Panc1 (cell line): Measurements from ENCODE around the gene TLR4. TPM values are rescaled to one million over a fixed set of nuclear protein-coding genes. Genes with fewer than 3 reads are reported as not detected.

Source experiments
- ATAC-seq: fragments of 200-7000 bp; cut with Tn5 transposase; 2 replicates; pipeline ENCODE4 v1.9.1; 2020; ENCODE audit warnings: mild to moderate bottlenecking, moderate library complexity
- BruUV-seq: library from RNA; stranded (reverse); fragments of 400-500 nt; replicated peaks from 2 replicates; lab custom pipeline; 2021; lab: Mats Ljungman, UMichigan
- CTCF ChIA-PET: fragments of 300-600 bp; sonication (Branson Sonifier 250); formaldehyde crosslinking; loops from one replicate; lab custom pipeline; 2022; ENCODE audit warnings: antibody characterized with exemption; lab: Charles Lee
- POLR2A ChIA-PET: fragments of 300-600 bp; sonication (Branson Sonifier 250); formaldehyde crosslinking; loops from one replicate; lab custom pipeline; 2022; ENCODE audit warnings: antibody characterized with exemption; lab: Charles Lee
- DNase-seq: peaks from one replicate; pipeline ENCODE4 v3.0.0-alpha.2; 2010; ENCODE audit warnings: low read depth, low spot score
- H3K27ac ChIP-seq: 2 replicates; pipeline ENCODE4 v1.5.1; 2011; ENCODE audit warnings: mild to moderate bottlenecking, low read length, inconsistent platforms
- H3K27me3 ChIP-seq: fragments of 200-500 bp; sonication (Bioruptor generic); 2 replicates; pipeline ENCODE4 v1.6.0; 2014; ENCODE audit warnings: low read length, inconsistent platforms; ENCODE audit not compliant: control insufficient read depth, insufficient read depth
- H3K36me3 ChIP-seq: fragments of 200-500 bp; sonication (Bioruptor generic); 2 replicates; pipeline ENCODE4 v1.5.1; 2014; ENCODE audit warnings: inconsistent platforms, mild to moderate bottlenecking, low read length, moderate library complexity; ENCODE audit not compliant: control insufficient read depth, insufficient read depth
- H3K4me1 ChIP-seq: 2 replicates; pipeline ENCODE4 v1.5.1; 2011; ENCODE audit warnings: inconsistent platforms, mild to moderate bottlenecking, low read length, moderate library complexity; ENCODE audit not compliant: control insufficient read depth, insufficient read depth
- H3K4me3 ChIP-seq, 2 experiments: 2 replicates each; pipeline ENCODE4 v1.5.1; 2011 to 2012; ENCODE audit warnings: low read depth in 2 of 2, low read length in 2 of 2, mild to moderate bottlenecking in 2 of 2, inconsistent platforms in 1 of 2, moderate library complexity in 1 of 2
- H3K9me3 ChIP-seq: fragments of 200-500 bp; sonication (Bioruptor generic); 2 replicates; pipeline ENCODE4 v1.5.1; 2014; ENCODE audit warnings: low read depth, mild to moderate bottlenecking, inconsistent platforms, low read length, moderate library complexity; ENCODE audit not compliant: control insufficient read depth, insufficient read depth
- CTCF ChIP-seq: fragments of 450-650 bp; IDR thresholded peaks from 2 replicates; pipeline ENCODE4 v1.5.1; 2017; ENCODE audit warnings: mild to moderate bottlenecking
- POLR2AphosphoS5 ChIP-seq: IDR thresholded peaks from 2 replicates; pipeline ENCODE4 v1.6.1; 2012; ENCODE audit warnings: mild to moderate bottlenecking, low read depth, low read length, moderate library complexity
- SIN3A ChIP-seq: IDR thresholded peaks from 2 replicates; pipeline ENCODE4 v1.6.1; 2012; ENCODE audit warnings: low read depth, mild to moderate bottlenecking, low read length, moderate library complexity, borderline replicate concordance; ENCODE audit not compliant: insufficient read depth
- TCF7L2 ChIP-seq: IDR thresholded peaks from 2 replicates; pipeline ENCODE4 v1.6.1; 2011; ENCODE audit warnings: mild to moderate bottlenecking, low read depth, low read length, inconsistent platforms
- in situ Hi-C: cut with HindIII; loops from 2 replicates; pipeline ENCODE4 v1.10.0; 2016; ENCODE audit warnings: low sequenced_read_pairs, low pct_unique_long_range_greater_than_20kb
- intact Hi-C: fragments of 100-400 bp; cut with micrococcal nuclease; formaldehyde crosslinking; loops from one replicate; pipeline ENCODE4 v1.10.0; 2022; ENCODE audit not compliant: unreplicated experiment
- total RNA-seq: library from RNA; stranded (reverse); gene quantifications from one replicate; pipeline ENCODE4 v1.2.1, GENCODE V29; 2021; ENCODE audit not compliant: unreplicated experiment
- TF ChIP-seq, protein P1 (sequence below), 2 experiments: IDR thresholded peaks; 2 replicates each; pipeline ENCODE4 v1.6.1; 2011 to 2012; ENCODE audit warnings: low read depth in 2 of 2, control low read depth in 1 of 2, low read length in 1 of 2, mild to moderate bottlenecking in 1 of 2, moderate library complexity in 1 of 2; ENCODE audit not compliant: insufficient read depth in 1 of 2

The TLR4 gene
- total RNA-seq, 1 experiment from 2014 or later, result 0.33 TPM

DNA sequence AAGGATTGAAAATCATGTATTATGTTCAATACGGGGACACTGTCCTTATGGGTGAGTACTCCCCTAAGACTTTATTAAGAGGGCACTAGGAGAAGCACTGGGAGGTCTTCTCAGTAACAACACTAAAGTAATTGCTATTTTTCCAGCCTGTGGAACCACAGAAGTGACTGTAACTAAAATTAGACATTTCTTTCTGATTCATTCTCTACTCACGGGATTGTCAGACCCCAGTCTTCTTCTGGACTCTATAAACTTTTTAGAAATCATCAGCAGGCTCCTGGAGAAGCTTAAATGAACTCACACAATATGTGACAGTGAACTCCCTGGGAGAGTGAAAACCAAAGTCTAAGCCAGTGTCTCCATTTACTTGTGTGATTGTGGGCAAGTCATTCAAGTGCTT, 14.5 kb downstream of the TLR4 start:
- DNase-seq (no peak), ATAC-seq (no peak)
- Histone ChIP-seq H3K4me3 (no peak overlapping the region), H3K4me1 (no peaks in the 10 kb centered on the region), H3K27me3 (no peaks in the 10 kb centered on the region), H3K9me3 (no peaks in the 10 kb centered on the region), H3K27ac (no peak overlapping the region), H3K36me3 (no peaks in the 10 kb centered on the region)
- TF ChIP-seq SIN3A (no peak), TCF7L2 (no peak)
- POLR2A ChIA-PET, result no interaction called here
- in situ Hi-C loops (no loop called here), intact Hi-C loops (loop anchor here (10.0 kb wide), 1 partner anchor 46 kb away; no protein-coding TSS in a partner anchor)
- no TSS peak for BruUV-seq
- CTCF ChIA-PET, result no interaction called here

DNA sequence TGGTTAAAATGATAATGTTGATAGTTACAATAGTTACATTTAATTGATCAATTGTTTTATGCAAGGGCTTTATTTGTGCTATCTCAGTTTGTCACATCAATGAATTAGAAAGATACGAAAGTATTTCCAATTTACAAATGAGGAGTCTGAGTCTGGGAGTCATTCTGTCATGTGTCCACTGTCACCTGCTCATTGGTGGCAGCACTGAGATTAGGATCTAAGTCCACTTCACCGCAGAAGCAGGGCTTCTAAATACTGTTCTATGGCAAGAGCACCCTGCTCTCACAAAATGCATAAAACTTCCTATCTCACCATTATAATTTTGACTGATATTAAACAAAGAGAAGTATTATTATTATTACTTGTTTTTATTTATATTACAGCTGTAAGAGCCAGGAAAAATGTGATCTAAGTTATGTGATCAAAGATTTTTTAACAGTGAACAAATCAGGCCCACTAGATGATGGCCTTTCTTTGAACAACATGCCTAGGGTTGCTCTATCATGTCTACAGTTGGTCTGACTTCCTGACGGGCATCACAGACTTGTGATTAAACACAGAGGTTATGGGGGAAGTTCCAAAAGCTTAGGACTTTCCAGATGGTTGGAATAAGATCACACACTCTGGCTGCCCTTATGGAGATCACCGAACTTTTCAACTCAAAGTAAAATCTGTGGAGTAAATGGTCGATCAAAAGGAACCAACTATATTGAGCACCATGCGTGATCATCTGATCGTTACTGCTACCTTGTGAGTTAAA, 15.1 kb downstream of the TLR4 start:
- TF ChIP-seq CTCF (no peak), TCF7L2 (no peak), SIN3A (no peak), POLR2AphosphoS5 (no peak)
- TF ChIP-seq, protein P1, sequence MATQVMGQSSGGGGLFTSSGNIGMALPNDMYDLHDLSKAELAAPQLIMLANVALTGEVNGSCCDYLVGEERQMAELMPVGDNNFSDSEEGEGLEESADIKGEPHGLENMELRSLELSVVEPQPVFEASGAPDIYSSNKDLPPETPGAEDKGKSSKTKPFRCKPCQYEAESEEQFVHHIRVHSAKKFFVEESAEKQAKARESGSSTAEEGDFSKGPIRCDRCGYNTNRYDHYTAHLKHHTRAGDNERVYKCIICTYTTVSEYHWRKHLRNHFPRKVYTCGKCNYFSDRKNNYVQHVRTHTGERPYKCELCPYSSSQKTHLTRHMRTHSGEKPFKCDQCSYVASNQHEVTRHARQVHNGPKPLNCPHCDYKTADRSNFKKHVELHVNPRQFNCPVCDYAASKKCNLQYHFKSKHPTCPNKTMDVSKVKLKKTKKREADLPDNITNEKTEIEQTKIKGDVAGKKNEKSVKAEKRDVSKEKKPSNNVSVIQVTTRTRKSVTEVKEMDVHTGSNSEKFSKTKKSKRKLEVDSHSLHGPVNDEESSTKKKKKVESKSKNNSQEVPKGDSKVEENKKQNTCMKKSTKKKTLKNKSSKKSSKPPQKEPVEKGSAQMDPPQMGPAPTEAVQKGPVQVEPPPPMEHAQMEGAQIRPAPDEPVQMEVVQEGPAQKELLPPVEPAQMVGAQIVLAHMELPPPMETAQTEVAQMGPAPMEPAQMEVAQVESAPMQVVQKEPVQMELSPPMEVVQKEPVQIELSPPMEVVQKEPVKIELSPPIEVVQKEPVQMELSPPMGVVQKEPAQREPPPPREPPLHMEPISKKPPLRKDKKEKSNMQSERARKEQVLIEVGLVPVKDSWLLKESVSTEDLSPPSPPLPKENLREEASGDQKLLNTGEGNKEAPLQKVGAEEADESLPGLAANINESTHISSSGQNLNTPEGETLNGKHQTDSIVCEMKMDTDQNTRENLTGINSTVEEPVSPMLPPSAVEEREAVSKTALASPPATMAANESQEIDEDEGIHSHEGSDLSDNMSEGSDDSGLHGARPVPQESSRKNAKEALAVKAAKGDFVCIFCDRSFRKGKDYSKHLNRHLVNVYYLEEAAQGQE (IDR thresholded peaks at IDR 0.05; ENCODE audit: insufficient read depth in 1 of 2, low read depth in 2 of 2, low read length in 1 of 2), result no peak
- DNase-seq (no peak), ATAC-seq (no peak)
- H3K27ac ChIP-seq, result no peak overlapping the region
- H3K9me3 ChIP-seq, result no peaks in the 10 kb centered on the region
- intact Hi-C loops (loop anchor here (10.0 kb wide), 1 partner anchor 45 kb away; no protein-coding TSS in a partner anchor), in situ Hi-C loops (no loop called here)
- no peaks in the 10 kb centered on the region for H3K36me3 ChIP-seq
- H3K4me1 ChIP-seq, result no peaks in the 10 kb centered on the region
- BruUV-seq, result no TSS peak
- H3K4me3 ChIP-seq, result no peak overlapping the region
- POLR2A ChIA-PET, result no interaction called here
- H3K27me3 ChIP-seq, result no peaks in the 10 kb centered on the region
- CTCF ChIA-PET, result no interaction called here

DNA sequence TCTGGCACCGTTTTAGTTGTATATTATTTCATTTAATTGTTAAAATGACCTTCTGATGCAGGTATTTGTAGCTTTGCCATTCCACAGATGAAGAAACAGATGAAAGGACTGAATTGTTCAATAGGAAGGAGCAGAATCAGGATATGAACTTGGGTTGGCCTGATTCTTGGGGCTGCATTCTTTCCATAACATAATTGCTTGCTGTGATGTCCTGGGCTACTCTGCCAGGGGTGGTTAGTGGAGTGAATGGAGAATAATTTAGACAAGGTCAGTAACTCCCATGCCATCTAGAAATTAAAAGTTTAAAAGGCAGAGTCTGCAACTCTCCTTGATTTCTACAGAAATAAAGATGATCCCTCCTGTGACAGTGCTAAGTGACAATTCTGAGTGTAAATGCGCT, 15.9 kb downstream of the TLR4 start:
- no peak overlapping the region for H3K27ac ChIP-seq
- no peaks in the 10 kb centered on the region for H3K4me1 ChIP-seq
- no peaks in the 10 kb centered on the region for H3K36me3 ChIP-seq
- intact Hi-C loops (no loop called here), in situ Hi-C loops (no loop called here)
- no peaks in the 10 kb centered on the region for H3K9me3 ChIP-seq
- BruUV-seq, result no TSS peak
- no peak overlapping the region for H3K4me3 ChIP-seq
- TF ChIP-seq POLR2AphosphoS5, result no peak
- no peak for TF ChIP-seq CTCF
- TF ChIP-seq TCF7L2, result no peak
- ChIA-PET POLR2A (no interaction called here), CTCF (no interaction called here)
- DNase-seq, result no peak
- no peaks in the 10 kb centered on the region for H3K27me3 ChIP-seq
- ATAC-seq, result no peak
